Measurements from ENCODE around the gene SIGMAR1.
A peak's percentile ranks its signal among the peaks of the same experiment; 100 is the strongest.
"Not testable (repeated sequence)": the region's sequence is repeated elsewhere in the genome, so short reads cannot be mapped to it uniquely, and the experiment has no call there.

The SIGMAR1 gene

DNA sequence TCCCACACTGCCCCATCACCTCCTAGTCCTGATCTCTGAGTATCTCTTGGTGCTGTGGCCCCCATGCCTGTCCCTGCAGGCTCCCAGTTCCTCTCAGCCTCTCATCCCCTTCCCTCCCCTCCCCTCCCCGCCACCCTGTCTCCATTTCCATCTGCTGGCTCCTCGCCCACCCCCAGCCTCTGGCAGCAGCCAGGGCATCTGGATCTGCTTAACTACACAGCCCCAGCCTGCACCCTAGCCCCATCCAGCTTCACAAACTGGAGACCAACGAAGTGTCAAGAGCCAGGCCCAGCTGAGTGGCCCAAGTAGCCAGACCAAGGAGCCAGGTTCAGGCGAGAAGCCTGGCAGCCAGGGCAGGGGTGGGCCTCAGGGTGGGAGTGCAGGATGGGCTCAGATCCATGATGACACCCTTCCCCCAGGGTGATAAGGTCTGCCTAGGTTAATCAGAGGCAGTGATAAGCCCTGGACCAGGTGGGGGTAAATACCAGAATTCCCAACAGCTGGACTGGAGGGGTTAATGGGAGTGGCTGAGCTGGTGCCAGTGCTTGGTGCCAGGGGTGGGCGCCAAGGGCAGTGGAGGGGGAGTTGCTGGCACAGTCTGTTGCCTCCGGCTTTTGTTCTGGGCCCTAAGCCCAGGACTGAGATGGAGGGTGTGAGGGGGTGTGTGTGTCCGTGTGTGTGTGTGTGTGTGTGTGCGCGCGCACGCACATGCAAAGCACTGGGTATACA, 16.9 kb upstream of the SIGMAR1 start:
- DNase-seq (ENCODE audit: low read depth in 2 of 2) = no peak

DNA sequence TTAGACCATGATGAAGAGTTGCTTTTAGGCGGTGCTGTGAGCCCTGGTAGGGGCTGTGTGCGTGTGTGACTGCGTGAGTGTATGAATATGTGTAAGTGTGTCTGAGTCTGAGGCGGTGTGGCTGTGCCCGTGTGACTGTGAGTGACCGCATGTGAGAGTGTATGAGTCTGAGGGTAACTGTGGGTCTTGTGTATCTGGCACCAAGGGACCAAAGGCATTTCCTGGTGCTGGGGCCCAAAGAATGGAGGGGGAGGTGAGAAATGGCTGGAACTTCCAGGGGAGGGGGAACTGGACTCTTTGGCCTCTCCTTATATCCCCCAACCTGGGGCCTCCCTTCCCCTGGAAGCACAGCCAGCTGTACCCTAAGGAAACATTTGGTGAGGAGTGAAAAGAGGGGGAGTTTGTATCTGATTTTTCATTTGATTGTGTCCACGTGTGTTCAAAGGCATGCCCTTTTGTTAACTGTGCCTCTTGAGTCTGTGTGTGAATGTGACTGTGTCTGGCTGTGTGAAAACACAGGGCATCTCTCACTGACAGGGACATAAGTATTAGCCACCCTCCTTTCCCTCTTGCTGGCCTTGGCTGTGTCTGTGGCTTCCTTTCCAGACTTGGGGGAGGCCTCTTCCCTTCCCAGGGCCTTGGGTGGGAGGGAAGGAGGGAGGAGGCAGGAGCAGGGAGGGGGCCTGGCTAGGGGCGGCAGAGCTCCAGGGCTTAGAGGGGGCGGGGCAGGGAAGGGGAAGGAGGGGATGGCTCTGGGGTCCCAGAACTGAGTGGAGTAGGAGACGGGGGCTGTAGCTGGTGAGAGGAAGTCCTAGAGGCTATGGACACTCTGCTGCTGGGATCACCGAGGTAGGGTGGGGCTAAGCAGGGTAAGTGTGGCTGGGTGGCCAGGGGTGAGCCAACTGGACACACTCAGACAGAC, 15.8 kb upstream of the SIGMAR1 start:
- no peak for DNase-seq (ENCODE audit: low read depth in 2 of 2)

DNA sequence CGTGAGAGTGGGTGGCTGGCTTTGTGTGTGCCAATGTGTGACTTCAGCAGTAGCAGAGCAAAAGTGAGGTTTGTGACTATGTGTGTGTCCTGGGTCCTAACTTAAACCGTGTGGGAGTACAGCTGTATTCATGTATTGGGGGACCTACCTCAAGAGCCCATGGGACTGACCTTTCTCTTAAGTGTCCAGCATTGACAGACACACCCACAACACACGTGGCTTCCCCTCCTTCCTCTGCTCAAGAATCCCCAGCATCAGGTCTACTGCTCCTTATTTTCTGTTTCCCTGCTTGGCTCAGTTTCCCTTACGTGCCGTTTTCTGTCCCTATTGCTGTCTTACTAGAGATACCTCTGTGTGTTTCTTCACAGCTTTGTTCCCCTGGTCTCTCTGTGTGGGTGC, 15.0 kb upstream of the SIGMAR1 start:
- DNase-seq (ENCODE audit: low read depth in 2 of 2) = no peak

DNA sequence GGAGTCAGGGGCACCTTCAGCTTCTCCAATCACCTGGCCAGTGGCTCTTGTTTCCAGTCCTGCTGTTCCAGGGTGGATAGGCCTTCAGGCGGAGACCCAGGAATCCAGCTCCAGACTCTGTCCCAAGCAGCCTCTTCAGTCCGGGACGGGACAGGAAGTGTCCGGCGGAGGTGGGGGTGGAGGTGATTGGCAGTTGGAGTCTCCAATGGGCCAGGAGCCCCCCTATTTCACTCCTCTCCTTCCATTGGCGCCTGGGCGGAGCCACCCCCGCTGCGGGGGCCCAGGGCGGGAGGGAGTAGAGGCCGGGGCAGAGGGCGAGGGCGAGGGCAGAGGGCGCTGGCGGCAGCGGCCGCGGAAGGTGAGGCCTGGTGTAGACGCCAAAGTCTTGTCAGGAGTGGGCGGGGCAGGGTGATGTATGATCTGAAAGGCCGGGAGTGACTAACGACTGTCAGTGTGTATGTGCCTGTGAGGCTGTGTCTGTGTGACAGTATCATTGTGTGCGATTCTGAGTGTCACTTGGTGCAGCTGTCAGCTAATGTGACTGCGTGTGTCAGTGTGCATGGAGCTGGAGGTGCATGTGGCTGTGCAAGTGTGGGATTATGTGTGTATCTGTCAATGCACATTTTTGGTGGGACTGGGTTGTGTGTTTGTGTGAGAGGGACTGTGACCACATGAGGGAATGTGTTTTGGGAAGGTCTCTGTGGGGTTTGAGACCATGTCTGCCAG, 14.5 kb upstream of the SIGMAR1 start, which contains the start of gene IL11RA:
Gene IL11RA, plus strand, starts transcription at position 310 of the 726 bp plus-strand sequence. CDS start 3,033 bp downstream, outside the sequence.
- DNase-seq (ENCODE audit: low read depth in 2 of 2) = peak in 1 of 2 donors; percentile 36

DNA sequence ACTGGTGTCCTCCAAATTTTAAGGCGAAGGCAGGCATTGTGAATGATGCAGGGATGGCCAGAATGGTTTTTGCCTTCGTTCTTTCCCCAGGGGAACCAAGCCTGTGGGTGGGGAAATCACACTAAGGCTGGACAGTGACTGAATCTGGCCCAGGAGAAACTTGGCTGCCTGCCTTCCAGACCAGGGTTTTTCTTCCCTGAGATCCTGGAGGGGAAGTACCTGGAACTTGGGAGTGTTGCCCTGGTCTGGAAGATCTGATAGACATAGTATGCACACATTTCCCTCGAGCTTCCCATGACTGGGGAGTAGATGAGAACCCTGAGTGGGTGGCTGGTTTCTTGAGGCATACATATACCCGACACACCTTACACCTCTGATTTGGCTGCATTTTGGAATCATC, 13.7 kb upstream of the SIGMAR1 start:
- no peak for DNase-seq (ENCODE audit: low read depth in 2 of 2)

DNA sequence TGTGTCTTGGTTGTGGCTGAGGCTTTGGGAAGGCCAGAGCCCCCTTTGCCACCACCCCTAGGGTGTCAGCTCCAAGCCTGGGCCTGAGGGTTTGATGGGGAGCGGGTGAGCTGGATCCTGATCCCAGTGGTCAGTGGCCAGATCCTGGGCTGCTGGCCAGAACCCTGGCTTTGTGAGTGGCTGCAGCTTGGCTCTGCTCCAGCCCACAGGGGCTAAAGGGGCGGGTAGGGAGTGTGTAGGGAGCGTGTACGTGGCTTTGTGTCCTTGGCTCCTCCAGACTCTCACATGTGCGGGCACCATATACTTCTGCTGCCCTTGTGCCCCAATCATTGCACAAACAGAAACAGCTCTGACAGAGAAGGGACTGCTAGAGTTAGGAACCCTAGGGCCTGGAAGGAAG, 13.2 kb upstream of the SIGMAR1 start:
- no peak for DNase-seq (ENCODE audit: low read depth in 2 of 2)

DNA sequence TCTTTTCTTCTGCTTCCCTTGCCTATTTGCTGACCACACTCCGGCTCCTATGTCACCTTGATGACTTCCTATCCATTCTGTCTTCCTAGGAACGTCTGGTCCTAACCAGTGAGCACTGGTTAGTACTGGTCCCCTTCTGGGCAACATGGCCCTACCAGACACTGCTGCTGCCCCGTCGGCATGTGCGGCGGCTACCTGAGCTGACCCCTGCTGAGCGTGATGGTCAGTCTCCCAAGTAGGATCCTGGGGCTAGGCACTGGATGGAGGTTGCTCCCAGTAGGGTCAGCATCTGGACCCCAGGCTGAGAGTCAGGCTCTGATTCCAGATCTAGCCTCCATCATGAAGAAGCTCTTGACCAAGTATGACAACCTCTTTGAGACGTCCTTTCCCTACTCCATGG, 11.1 kb upstream of the SIGMAR1 start:
- DNase-seq (ENCODE audit: low read depth in 2 of 2) = no peak

DNA sequence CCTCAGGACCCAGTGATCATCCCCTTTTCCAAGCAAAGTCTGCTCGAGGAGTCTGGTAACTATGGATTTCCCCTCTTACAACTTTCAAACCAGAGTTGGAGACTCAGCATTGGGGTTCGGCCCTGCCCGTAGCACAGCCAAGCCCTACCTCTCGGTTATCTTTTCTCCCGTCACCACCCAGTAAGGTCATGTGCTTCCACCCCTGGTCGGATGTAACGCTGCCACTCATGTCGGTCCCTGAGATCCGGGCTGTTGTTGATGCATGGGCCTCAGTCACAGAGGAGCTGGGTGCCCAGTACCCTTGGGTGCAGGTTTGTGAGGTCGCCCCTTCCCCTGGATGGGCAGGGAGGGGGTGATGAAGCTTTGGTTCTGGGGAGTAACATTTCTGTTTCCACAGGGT, 10.1 kb upstream of the SIGMAR1 start:
- no peak for DNase-seq (ENCODE audit: low read depth in 2 of 2)

DNA sequence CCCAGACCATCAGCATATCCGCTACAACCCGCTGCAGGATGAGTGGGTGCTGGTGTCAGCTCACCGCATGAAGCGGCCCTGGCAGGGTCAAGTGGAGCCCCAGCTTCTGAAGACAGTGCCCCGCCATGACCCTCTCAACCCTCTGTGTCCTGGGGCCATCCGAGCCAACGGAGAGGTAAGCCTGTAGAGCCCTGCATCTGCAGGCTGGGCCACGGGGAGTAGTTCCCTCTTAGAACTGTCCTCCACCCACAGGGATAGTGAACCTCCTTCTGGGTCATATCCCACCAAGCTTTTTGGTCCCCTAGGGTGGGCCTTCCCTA, 9.5 kb upstream of the SIGMAR1 start:
- no peak for DNase-seq (ENCODE audit: low read depth in 2 of 2)

DNA sequence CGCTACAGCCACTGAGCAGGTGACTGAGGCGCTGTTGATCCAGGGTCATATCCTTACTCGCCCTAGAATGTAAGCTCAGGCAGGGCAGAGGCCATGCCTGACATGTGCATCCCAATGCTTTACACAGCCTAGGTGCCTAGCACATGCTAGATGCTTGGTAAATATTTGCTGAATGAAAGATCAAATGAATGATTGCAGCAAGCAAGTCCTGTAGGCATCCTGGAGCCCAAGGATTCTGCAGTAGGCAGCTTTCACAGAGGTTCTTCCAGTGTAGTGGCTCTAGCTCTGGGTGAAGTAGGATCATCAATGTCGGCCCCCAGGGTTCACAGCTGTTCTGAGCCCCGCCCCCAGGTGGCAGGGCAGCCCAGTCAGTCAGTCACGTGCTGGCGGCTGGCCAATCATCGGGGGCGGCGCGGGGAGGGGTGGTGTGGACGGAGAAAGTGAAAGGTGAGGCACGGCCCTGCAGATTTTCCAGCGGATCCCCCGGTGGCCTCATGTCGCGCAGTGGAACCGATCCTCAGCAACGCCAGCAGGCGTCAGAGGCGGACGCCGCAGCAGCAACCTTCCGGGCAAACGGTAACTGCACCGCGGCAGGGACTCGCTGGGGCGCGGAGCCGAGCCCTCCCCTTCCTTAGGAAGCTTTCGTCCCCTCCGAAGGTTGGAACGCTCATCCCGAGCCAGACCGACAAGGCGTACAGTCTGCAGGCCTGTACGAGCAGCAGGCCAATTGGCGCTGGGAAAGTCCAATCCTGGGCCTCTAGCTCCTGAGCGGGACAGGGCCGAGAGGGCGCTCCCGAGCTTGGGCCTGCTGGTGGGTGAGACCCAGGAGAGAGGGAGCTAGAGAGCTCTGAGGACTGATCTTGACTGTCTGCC, 8.9 kb upstream of the SIGMAR1 start, which contains the start of gene GALT:
Gene GALT, plus strand, starts transcription at position 465 of the 873 bp plus-strand sequence. Its CDS starts 30 bp downstream, at position 495.
- peak; percentile 97 to 98 for DNase-seq (ENCODE audit: low read depth in 2 of 2)

DNA sequence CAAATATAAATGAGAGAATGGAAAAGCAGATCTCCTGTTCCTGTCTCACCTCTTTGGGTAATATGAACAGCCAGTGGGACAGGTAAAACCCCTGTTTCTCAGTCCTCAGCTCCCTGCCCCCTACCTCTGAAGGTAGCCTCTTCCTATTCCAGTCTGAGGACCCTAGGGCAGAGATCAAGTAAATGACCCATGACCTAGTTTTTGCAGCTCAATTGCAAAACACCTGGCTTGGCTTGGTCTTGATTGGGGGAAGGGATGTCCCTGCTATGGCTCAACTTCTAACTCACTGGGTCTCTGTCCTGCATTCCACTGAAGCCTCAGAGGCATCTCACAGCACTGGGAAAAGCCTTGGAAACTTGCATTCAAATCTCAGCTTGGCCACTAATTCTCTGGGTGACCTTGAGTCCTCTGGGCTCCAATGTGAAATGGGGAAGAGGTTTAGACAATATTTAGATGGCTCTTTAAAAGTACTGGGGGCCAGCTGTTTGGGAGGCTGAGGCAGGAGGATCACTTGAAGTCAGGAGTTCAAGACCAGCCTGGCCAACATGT, 7.3 kb upstream of the SIGMAR1 start:
- no peak for DNase-seq (ENCODE audit: low read depth in 2 of 2)

DNA sequence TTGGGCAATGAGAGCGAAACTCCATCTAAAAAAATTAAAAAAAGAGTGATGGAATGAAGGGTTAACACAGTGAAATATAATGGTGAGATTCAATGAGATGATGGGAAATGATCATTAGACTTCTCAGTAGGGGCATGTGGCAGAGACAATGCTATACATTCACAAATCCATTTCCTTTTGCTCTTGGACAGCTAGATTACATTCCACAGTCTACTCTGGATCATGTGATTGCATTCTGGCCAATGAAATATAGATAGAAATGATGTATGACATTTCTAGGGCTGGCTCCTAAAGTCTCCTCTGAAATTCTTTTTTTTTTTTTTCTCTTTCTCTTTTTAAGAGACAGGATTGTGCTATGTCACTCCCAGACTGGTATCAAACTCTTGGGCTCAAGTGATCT, 5.1 kb upstream of the SIGMAR1 start:
- no peak for DNase-seq (ENCODE audit: low read depth in 2 of 2)

DNA sequence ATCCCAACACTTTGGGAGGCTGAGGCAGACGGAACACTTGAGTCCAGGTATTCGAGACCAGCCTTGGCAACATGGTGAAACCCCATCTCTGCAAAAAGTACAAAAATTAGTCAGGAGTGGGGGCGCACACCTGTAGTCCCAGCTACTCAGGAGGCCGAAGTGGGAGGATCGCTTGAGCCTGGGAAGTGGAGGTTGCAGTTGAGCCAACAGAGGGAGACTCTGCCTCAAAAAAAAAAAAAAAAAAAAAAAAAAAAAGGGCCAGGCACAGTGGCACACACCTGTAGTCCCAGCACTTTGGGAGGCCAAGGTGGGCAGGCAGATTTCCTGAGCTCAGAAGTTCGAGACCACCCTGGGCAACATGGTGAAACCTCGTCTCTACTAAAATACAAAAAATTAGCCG, 1.7 kb upstream of the SIGMAR1 start:
- DNase-seq (ENCODE audit: low read depth in 2 of 2) = not testable (repeated sequence)

DNA sequence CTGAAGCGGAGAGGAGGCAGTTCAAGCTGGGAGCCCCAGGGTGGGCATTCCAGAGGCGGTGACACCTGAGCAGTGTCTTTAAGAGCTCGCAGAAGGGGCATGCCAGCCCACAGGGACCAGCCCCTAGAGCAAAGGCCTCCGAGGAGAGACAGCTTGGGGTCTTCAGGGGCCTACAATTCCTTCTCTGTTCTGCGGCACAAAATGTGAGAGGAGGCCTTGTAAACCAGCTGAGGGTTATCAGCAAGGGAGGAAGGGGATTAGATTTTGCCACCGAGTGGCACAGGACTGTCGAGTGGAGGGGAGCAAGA, 505 bp upstream of the SIGMAR1 start:
- no peak for DNase-seq (ENCODE audit: low read depth in 2 of 2)

DNA sequence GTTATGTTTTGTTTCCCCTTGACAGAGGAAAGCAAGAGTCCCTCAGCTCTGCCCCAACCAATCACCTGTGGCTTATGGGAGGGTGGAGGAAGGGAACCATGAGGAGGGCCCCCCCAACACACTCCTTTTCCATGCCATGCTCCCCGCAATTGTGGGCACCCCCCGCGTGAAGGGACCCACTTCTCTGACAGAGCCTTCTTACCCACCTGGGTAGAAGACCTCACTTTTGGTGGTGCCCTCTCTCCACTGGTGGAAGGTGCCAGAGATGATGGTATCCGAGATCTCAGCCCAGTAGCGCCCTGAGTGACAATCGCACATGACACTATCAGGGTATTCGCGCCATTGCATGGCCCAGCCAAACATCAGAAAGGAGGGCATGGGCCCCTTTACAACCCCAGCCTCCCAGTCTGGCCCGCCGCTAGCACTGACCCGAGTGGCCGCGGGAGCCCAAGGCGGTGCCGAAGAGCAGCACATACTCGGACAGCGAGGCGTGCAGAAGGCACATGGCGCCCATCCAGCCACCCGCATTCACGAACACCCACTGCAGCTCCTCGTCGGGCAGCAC, 714 bp downstream of the SIGMAR1 start:
- no peak for DNase-seq (ENCODE audit: low read depth in 2 of 2)

DNA sequence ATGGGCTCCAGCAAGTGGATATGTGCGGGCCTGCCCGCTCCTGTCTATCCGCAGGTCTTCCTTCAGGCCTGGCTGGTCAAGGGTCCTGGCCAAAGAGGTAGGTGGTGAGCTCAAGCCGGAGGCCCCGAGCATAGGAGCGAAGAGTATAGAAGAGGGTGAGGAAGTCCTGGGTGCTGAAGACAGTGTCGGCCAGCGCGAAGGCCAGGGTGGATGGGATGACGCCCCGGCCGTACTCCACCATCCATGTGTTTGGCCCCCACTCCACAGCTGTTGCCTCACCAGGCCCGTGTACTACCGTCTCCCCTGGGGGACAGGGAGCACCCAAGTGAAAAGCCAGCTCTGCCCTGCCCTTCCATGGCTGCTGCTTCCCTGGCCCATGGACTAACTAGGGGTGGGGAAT, 2.0 kb downstream of the SIGMAR1 start:
- no peak for DNase-seq (ENCODE audit: low read depth in 2 of 2)

DNA sequence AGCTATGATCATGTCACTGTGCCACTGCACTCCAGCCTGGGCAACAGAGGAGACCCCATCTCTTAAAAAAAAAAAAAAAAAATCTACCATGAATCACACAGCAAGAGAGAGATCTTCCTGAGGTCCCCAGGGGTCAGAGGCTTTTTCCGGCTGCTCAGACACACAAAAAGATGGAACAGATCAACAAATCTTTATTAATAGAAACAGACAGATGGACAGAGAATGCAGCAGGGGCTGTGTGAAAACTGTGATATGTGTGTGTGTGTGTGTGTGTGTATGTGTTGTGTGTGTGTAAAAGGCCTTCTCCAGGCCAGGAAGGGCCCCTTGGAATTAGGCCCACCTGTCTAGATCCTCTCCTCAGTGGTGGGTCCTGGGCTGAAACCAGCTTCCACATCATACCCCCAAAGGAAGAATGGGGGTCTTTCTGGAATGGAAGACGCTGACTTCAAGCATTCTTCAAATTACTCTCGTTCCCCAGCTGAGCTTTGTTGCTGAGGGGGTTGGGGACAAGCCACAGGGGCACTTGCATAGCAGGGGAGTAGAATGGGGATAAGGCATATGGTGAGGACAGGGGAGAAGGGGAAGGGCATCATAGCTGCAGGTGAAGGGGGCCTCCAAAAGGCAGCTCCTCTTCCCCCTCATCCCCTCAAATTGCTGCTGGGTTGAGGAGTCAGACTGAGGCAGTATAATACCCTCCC, 2.9 kb downstream of the SIGMAR1 start:
- DNase-seq (ENCODE audit: low read depth in 2 of 2) = no peak

DNA sequence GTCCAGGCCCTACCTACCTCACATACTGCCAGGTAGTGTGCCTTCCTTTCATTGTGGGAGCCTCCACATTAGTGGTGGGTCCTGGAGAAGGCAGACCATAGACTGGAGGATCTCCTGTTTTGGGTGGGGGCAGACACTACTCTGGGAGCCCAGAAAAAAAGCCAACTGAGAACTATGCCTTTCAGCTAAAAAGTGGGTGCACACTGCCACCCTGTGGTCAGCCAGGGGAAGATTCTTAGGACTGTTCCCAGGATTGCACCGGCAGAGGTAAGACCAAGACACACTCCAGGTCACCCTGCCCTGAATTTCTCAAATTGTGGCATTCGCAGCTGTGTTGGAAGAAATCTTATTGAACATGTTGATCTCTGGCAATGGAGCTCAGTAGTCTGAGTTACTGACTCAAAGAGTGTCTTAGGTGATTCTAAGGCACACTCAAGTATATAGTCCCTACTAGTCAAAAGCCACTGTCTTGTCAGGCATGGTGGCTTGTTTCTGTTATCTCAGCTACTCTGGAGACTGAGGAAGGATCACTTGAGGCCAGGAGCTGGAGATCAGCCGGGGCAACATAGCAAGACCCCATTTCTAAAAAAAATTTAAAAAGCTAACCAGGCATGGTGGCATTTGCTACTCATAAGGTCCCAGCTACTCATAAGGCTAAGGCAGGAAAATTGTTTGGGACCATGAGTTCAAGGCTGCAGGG, 3.6 kb downstream of the SIGMAR1 start:
- DNase-seq (ENCODE audit: low read depth in 2 of 2) = peak; percentile 68 to 71

DNA sequence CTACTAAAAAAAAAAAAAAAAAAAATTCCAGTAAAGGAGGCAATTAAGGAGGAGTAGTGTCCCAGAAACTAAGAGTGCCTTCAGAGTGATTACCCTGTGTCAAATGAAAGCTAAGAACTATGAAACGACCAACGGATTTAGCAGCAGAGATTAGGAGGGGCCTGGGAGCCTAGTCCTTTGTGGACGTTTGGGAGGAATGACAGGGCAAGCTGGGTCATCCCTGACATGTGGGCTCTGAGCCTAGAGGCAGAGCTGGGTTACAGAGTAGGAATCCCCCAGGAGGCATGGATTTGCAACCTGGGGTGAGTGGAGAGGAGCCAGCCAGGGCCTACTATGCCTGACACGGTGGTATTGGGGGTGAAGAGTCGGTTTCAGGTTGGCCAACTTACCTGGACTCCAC, 4.4 kb downstream of the SIGMAR1 start:
- DNase-seq (ENCODE audit: low read depth in 2 of 2) = no peak
